Stimulated activated CD4-positive, alpha-beta T cell treated with anti-CD3 and anti-CD28 coated beads, Interleukin-15, amount 100 ng/mL, for 1 hour (primary cell): ENCODE results near the gene PNPLA3.
A peak's percentile ranks its signal among the peaks of the same experiment; 100 is the strongest.

Experiments
- DNase-seq, 2 donors: peaks; one replicate each; pipeline ENCODE4 v3.0.0-alpha.2; 2020; ENCODE audit warnings: low read depth in 1 of 2, low spot score in 1 of 2

The PNPLA3 gene, protein sequence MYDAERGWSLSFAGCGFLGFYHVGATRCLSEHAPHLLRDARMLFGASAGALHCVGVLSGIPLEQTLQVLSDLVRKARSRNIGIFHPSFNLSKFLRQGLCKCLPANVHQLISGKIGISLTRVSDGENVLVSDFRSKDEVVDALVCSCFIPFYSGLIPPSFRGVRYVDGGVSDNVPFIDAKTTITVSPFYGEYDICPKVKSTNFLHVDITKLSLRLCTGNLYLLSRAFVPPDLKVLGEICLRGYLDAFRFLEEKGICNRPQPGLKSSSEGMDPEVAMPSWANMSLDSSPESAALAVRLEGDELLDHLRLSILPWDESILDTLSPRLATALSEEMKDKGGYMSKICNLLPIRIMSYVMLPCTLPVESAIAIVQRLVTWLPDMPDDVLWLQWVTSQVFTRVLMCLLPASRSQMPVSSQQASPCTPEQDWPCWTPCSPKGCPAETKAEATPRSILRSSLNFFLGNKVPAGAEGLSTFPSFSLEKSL

DNA sequence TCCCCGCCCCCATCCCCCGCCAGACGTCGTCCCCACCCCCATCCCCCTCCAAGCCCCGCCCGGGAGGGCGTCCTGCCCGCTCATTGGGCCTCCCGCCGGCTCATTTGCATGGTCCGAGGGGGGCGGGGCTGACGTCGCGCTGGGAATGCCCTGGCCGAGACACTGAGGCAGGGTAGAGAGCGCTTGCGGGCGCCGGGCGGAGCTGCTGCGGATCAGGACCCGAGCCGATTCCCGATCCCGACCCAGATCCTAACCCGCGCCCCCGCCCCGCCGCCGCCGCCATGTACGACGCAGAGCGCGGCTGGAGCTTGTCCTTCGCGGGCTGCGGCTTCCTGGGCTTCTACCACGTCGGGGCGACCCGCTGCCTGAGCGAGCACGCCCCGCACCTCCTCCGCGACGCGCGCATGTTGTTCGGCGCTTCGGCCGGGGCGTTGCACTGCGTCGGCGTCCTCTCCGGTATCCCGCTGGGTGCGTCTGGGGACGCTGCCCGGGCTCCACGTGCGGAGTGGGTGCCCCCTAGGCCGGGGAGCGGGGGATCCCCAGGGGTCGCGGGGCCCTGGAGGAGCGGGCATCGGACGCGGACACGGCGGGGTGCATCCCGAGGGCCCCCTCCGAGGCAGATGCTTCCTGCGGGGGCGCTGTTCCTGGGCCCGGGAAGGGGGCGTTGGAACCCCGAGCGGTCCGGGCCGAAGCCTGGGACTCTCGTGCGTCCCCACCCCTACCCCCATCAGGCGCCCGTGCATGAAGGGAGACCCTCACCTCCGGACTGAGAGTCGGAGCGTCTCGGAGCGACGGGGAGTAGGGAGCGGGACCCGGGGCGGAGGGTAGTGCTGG is at the start of gene PNPLA3:
TSS of gene PNPLA3 (plus strand) at position 175 of the 834 bp plus-strand sequence. CDS start at position 282, 107 bp downstream.
- DNase-seq: peak; percentile 48 to 71

DNA sequence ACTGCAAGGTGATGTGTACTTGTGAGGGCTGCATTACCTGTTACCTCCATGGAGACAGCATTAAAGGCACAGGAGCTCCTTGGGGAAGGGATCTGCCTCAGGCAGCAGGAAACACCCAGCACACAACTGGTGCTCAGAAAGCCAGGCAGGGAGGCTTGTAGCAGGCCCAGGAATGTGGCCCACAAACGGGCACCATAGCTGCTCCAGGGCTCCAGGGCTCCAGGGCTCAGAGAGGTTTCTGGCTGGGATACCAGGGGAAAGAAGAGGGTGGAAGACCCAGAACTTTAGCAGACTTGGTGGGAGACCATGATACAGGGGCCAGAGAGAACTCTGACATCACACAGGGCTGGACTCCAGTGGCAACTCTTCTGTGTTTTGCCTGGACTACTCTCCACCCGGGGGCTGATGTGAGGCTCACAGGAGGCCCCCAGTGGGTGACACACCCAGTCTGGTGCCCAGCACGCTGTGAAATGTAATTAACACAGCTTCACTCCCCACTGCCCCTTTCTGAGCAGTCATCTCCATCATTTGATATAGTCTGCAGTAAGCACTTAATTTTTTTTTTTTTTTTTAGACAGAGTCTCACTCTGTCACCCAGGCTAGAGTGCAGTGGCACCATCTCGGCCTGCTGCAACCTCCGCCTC is 46.6 kb upstream of the PNPLA3 start:
- no peak for DNase-seq

DNA sequence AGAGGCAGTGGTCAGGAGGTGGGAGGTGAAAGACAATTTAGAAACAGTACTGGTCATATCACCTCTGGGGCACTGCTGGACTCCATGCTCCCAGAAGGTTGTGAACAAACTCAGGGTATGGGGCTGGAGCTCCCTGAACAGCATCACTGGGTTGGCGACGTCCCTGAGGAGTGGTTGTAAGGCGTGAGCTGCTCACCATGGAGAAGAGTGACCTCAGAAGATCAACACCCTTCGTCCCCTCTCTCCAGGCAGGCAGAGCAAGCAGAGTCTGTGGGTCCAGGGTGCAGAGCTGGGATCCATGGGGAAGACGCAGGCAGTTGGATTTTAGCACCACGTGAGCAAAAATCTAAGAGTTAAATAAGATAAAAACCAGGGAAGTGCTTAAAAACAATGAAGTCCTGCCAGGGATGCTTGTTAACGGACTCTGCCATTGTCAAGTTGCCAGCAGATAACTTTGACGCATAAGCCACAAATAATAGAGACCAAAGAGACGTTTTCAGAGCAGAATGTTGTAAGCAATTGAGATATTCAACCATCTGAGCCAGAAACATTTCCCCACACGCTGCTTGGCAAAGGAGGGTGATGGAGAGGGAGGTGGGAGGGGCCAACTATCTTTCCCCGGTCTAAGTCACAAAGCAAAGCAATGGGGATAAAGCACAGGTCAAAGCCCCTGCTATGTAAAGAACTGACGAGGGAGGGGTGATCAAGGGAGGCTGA is 45.4 kb upstream of the PNPLA3 start:
- DNase-seq: no peak

DNA sequence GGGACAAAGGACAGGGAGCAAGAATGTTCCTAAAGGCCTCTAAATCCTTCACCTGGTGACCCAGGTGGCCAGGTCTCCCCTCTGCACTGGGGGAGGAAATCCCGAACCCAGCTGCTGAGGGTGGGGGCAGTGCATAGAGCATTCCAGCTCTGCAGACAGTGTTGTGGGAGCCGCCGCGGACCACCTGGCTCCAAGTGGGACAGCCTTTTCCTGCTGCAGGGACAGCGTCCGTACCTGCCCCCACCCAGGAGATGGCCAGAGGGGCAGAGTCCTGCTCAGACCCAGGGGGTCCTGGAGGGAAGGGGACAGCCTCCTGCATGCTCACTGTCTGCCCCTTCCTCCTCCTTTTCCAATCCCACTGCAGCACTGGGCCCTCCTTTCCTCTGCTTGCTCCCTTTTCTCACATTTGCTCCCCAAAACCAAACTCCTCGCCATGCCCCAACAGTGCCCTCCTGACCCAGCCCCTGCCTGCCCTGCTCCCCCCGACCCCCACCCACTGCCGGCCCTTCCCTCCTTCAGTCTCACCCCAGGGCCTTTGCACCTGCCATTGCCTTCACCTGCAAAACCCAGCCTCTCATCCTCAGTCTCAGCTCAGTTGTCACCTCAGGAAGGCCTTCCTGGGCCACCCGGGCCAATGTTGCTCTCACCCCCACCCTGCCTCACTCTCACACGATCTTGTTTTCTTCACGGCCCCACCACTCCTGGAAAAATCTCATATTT is 44.6 kb upstream of the PNPLA3 start:
- DNase-seq: no peak

DNA sequence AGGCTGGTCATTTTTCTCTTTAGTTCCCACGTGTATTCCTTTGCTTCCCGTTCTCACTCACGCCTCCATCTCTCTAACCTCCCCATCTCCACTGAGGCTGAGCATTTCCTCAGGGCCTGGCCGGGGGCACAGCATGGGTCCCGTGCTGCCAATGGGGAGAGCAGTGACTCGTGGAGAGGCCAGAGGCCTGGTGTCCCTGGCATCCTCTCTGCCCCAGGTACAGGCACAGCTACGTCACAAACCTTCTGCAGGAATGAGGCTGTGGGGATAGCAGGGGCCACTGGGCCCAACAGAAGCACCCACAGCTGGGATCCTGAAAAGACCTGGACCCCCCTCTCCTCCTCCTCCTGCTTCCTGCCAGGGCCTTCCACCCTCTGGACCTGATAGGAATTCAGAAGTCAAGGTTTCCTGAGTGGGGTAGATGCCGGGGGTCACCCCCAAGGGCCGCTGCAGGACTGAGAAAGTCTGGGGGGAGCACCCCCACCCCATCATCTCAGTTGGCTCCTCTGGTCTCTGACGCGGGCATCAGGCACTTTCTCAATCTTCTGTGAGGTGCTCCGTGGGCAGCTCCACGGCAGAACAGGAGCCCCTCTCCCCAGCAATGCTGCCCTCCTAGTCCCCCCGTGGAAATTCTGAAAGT is 43.6 kb upstream of the PNPLA3 start:
- DNase-seq: no peak

DNA sequence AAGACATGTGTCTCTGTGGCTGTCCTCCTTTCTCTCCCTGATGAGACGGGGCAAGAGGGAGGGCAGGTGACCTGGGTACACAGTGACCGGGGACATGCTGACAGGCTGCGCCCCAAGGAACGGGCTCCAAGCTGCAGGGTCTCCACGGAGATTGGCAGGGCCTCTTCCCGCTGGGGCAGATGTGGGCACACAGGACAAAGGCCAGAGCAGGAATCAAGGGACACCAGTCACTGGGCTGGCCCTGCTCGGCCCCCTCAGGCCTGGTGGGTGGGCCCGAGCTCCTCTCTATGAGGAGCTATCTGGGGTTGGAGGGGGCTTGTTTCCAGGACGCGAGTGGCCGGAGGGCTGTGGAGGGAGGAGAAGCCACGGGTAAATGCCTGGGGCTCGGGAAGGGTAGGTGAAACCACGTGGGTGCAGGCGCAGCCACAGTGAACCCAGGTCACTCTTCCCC is 43.0 kb upstream of the PNPLA3 start:
- no peak for DNase-seq

DNA sequence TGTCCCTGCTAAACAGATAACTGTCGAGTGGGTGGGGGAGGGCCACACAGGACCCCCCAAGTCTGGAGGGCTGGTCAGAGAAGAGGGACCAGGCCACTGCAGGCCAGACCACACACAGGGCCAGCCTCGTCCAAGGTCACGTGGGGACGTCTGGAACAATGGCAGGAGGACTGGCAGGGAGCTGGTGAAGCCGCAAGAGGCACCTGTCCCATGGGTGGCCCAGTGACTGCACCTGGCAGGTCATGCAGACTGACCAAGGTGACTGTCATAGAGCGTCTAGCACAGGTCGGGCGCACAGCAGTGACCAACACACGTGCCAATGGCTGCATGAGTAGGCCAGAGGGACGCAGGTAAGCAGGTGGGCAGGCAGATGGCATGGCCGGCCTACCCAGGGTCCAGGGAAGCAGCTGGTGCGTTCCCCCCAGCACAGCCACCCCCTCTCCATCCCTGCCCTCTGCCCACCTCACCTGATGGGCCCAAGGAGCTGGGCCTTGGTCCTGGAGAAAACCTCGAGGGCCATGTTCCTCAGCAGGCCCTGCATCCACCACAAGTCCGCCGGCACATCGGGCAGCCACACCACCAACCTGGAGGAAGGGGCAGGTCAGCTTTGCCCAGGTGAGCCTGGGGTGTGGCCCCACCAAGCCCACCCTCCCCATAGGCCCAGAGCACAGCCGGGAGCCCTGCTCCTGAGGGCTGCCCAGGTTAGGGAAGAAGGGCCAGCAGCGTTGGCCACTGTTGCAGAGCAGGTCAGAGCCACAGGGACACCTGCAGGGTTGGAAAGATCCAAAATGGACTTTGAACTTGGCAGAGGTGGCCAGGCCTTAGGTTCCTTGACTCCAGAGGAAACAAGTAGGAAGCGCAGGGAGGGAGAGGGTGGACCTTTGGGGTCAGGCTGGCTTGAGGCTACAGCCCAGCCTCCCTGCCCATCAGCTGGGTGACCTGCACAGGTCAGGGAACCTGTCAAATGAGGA is 42.2 kb upstream of the PNPLA3 start:
- no peak for DNase-seq

DNA sequence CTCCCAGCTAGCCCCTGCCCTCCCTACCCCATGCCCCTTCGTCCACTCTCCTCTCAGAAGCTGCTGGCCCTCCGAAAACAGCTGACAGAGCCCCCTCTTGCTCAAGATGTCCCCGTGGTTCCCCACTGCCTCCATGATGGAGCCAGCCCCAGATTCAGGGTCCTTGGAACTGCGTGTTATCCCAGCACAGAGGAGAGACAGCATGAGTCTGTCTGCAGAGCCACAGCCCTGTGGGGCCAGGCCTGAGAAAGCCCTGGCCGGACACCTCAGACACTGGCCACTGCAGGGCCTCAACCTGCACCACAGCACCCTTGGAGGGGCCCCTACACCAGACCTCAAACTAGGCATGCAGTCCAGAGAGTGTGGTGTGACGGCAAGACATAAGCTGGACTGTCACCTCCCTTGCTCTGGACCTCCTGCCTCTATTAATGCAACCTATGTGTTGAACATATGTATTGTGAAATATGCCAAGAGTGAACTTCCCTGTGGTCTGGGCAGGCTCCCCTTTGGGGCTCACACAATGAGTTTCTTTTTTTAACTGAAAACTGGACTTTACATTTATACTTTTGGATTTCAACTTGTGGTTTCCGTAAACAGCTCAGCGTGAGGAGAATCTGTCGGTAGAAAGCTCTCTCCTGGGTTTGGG is 41.4 kb upstream of the PNPLA3 start:
- DNase-seq: no peak

DNA sequence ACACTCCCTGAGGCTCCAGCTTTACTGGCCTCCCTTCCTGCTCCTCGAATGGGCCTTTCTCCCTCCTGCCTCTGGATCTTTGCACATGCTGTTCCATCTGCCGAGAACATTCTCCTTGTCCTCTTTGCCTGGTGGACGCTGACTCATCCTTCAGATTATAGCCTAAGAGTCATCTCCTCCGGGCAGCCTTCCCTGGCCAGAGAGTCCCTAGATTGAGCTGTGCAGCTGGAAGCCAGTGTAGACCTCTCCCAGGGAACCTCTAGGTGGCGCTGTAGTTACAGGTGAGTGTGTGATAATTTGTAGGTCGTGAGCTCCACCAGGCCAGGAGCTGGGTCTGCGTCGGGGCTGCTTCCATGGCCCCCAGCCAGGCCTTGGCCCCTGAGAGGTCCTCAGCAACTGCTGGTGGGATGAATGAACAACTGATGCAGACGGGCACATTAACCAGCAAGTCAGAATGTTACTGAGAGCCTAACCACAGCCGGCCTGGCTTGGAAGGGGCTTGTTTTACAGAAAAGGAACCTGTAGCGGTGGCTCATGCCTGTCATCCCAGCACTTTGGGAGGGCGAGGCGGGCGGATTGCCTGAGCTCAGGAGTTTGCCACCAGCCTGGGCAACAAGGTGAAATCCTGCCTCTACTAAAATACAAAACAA is 40.5 kb upstream of the PNPLA3 start:
- no peak for DNase-seq

DNA sequence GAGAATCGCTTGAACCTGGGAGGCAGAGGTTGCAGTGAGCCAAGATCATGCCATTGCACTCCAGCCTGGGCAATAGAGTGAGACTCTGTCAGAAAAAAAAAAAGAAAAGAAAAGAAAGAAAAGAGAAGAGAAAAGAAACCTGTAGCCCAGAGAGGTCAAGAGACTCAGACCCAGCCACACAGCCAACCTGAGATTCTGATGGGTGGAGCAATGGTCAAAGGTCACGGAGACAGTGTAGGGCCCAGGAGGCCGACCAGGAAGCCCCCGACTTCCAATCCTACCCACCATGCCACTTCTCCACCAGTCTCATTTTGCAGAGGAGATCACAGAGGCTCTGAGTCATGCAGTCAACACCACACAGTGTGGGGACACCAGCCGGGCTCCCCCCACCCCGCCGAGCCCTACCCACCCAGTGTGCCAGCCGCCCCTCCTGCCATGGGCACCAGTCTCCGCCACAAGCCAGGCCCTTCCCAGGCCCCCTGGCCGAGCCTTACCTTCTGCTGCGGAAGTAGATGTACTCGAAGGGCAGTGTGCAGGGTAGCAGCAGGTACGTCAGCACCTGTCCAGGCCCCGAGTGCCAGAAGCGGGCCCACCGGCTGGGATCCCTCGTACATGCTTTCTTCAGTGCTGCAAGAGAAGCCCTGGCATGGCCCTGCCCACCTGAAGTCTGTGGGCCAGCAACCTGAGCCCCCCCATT is 39.7 kb upstream of the PNPLA3 start:
- no peak for DNase-seq

DNA sequence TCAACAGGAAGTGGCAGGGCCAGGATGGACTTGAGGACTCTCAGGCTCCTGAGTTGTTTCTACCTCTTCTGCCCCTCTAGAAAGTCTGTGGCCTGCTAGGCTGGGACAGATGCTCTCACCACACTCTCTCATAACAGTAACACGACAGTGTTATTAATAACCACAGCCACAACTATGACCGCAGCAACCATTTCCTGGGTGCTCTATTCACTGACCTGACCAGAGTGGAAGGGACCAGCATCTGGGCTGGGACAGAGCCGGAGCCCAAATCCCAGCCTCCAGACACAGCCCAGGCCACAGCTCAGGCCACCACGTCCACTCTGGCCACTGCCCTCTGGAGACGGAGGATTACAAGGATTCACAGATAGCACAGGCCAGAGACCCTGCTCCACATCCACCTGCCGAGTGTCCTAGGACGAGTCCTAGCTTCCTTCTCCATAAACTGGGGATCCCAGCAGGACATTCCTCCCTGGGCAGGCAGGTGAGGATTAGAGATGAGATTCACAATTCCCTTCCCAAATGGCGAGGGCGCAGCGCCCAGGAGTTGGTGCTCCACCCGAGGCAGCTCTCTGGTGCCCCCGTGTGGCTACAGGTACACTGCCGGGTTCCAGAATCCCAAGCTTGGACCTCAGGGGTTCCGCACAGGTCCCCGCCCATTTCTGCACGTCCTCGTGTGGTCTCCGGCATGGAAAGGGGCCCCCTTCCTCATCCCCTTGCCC is 38.8 kb upstream of the PNPLA3 start:
- peak in 1 of 2 donors; percentile 28 for DNase-seq

DNA sequence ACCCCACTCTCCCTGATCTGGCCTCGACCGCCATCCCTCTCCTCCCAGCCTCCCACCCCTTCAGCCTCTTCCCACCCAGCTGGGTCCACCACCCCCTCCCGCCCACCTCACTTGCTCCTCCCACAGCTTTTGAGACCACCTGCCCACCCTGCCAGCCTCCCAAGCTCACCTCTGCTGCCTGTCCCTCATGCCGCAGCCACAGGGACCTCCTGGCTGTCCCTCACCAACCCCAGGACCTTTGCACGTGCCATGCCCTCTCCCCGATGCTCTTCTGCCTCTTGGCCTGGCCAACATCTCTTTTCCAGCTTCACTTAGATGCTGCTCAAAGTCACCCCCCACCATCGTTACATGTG is 38.3 kb upstream of the PNPLA3 start:
- DNase-seq: no peak

DNA sequence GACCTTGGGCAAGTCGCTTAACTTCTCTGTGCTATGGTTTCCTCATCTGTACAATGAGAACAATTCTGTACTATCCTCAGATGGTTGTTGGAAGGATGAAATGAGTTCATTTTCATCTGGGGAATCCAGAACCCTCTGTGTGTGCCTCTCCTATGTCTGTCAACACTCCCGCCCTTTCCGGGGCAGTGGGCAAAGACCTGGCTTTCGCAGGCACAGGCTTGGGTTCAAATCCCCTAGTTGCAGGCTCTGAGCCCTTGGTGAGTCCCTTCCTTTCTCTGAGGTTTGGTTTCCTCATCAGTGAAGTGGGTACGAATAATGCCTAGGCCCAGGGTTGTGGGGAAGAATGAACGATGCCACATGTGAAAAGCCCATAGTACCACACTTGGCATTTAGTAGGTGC is 37.8 kb upstream of the PNPLA3 start:
- DNase-seq: no peak

DNA sequence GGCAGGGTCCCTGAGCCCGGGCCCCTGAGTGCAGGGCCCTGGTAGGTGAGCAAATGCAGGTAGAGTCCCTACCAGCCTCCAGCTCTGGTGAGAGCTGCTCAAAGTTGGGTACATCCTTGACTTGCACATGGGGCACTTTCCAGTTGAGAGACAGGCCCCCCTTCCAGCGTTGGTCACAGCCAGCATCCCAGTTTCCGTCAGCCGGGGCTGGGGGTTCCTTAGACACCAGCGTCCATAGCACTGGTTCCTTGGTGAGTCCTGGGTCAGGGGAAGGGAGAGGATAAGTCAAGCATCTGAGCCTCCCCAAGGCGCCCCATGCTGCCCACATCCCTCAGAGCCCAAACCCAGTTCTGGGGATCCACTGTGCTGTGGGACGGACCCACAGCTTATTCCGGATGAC is 37.4 kb upstream of the PNPLA3 start:
- DNase-seq: no peak

DNA sequence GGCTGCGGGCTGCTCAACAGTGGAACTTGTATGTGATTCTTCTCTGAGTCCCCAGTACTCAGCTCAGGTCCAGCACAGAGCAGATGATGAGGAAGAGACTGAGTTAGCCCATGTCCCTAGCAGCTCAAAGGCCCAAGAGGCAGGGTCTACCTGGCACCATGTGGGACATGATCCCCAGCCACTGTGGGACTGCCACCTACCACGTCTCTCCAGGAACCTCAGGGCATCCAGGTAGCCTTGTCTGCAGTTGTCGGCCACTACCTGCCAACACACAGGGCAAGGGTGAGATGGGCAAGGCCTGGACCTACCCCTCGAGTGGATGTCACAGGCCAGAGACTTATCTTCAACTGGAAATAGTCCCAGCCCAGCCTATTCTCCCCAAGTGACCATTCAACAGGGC is 36.2 kb upstream of the PNPLA3 start:
- DNase-seq: no peak

DNA sequence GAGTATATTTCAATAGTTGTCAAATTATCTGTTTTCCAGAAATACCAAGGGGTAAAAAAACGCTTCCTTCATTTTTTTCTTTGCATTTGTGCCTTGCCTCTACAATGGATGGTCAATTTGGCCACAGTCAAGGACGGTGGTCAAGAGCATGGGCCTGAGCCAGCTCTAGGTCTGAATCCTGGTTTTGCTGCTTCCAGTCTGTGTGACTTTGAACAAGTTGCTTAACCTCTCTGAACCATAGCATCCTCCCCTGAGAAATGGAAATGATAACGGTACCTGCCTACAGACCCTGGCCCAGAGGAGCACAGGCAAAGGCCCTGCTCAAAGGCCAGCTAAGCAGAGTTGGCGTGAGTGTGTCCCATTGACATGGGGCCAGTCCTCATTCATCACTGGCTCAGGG is 34.9 kb upstream of the PNPLA3 start:
- no peak for DNase-seq
